IMR-90 (cell line): Measurements from ENCODE around the gene MARCHF2. TPM values are rescaled to one million over a fixed set of nuclear protein-coding genes. Genes with fewer than 3 reads are reported as not detected.

Source experiments
- ATAC-seq: fragments of 200-7000 bp; cut with Tn5 transposase; 2 replicates; pipeline ENCODE4 v1.9.1; 2020; ENCODE audit warnings: low read depth, mild to moderate bottlenecking, moderate library complexity
- BruUV-seq: library from RNA; stranded (reverse); fragments of 400-500 nt; replicated peaks from 2 replicates; lab custom pipeline; 2021; lab: Mats Ljungman, UMichigan
- CTCF ChIA-PET: fragments of 300-600 bp; formaldehyde crosslinking; extraction: SDS; loops from one replicate; lab custom pipeline; 2021; ENCODE audit warnings: antibody characterized with exemption; lab: Yijun Ruan, JAX
- POLR2A ChIA-PET: fragments of 300-600 bp; sonication (Branson Sonifier 250); formaldehyde crosslinking; loops from one replicate; lab custom pipeline; 2022; ENCODE audit warnings: antibody characterized with exemption; ENCODE audit not compliant: unreplicated experiment; lab: Charles Lee
- DNase-seq: peaks from one replicate; pipeline ENCODE4 v3.0.0; 2013
- H2AFZ ChIP-seq: replicated peaks from 2 replicates; pipeline ENCODE3; 2013; ENCODE audit warnings: low read length, mild to moderate bottlenecking; ENCODE audit not compliant: poor library complexity
- H2AK5ac ChIP-seq: 2 replicates; pipeline ENCODE4 v1.6.1; 2013; ENCODE audit warnings: low read depth, low read length, inconsistent platforms
- H2AK9ac ChIP-seq: replicated peaks from 2 replicates; pipeline ENCODE3; 2013; ENCODE audit warnings: mild to moderate bottlenecking, low read depth, low read length, moderate library complexity; ENCODE audit not compliant: poor library complexity
- H2BK120ac ChIP-seq: 2 replicates; pipeline ENCODE4 v1.6.1; 2013; ENCODE audit warnings: low read depth, low read length, inconsistent platforms
- H2BK15ac ChIP-seq: 3 replicates; pipeline ENCODE4 v1.6.1; 2013; ENCODE audit warnings: low read depth, low read length, inconsistent platforms
- H2BK20ac ChIP-seq: 2 replicates; pipeline ENCODE4 v1.6.1; 2013; ENCODE audit warnings: low read depth, mild to moderate bottlenecking, inconsistent platforms, low read length, moderate library complexity
- H2BK5ac ChIP-seq: 2 replicates; pipeline ENCODE4 v1.6.1; 2013; ENCODE audit warnings: mild to moderate bottlenecking, low read depth, low read length, inconsistent platforms; ENCODE audit not compliant: poor library complexity, severe bottlenecking
- H3K14ac ChIP-seq: replicated peaks from 2 replicates; pipeline ENCODE4 v1.6.1; 2013; ENCODE audit warnings: low read depth, low read length, inconsistent platforms
- H3K18ac ChIP-seq: 2 replicates; pipeline ENCODE4 v1.6.1; 2013; ENCODE audit warnings: low read depth, low read length, control low read depth
- H3K23ac ChIP-seq: 2 replicates; pipeline ENCODE4 v1.6.1; 2013; ENCODE audit warnings: low read depth, low read length, inconsistent platforms
- H3K27ac ChIP-seq: 2 replicates; pipeline ENCODE4 v1.5.1; 2013; ENCODE audit warnings: mild to moderate bottlenecking, control low read depth, low read length; ENCODE audit not compliant: insufficient read depth
- H3K27me3 ChIP-seq: 2 replicates; pipeline ENCODE4 v1.6.1; 2013; ENCODE audit warnings: low read length; ENCODE audit not compliant: control insufficient read depth, insufficient read depth
- H3K36me3 ChIP-seq: 2 replicates; pipeline ENCODE4 v1.6.1; 2013; ENCODE audit warnings: low read length, mixed read lengths; ENCODE audit not compliant: control insufficient read depth, insufficient read depth
- H3K4ac ChIP-seq: 2 replicates; pipeline ENCODE4 v1.6.1; 2013; ENCODE audit warnings: low read depth, low read length, inconsistent platforms
- H3K4me1 ChIP-seq: 2 replicates; pipeline ENCODE4 v1.6.1; 2013; ENCODE audit warnings: low read length, mixed read lengths; ENCODE audit not compliant: control insufficient read depth, insufficient read depth
- H3K4me2 ChIP-seq: 2 replicates; pipeline ENCODE4 v1.6.1; 2013; ENCODE audit warnings: low read depth, mild to moderate bottlenecking, control low read depth, low read length, moderate library complexity
- H3K4me3 ChIP-seq: 2 replicates; pipeline ENCODE4 v1.5.1; 2013; ENCODE audit warnings: low read depth, mild to moderate bottlenecking, control low read depth, low read length, moderate library complexity; ENCODE audit not compliant: insufficient read depth
- H3K56ac ChIP-seq: 2 replicates; pipeline ENCODE4 v1.6.1; 2013; ENCODE audit warnings: low read length, inconsistent platforms; ENCODE audit not compliant: insufficient read depth; ENCODE audit errors: extremely low read depth
- H3K79me1 ChIP-seq, 2 experiments: 2 replicates each; pipeline ENCODE4 v1.6.1; 2013; ENCODE audit warnings: low read length in 2 of 2, inconsistent platforms in 1 of 2, low read depth in 1 of 2
- H3K9ac ChIP-seq: 2 replicates; pipeline ENCODE4 v1.6.1; 2013; ENCODE audit warnings: low read depth, low read length, control low read depth
- H3K9me1 ChIP-seq: 2 replicates; pipeline ENCODE4 v1.6.1; 2013; ENCODE audit warnings: low read length, inconsistent platforms; ENCODE audit not compliant: insufficient read depth
- H3K9me3 ChIP-seq: 2 replicates; pipeline ENCODE4 v1.6.1; 2013; ENCODE audit warnings: low read length; ENCODE audit not compliant: control insufficient read depth, insufficient read depth
- H4K20me1 ChIP-seq: 2 replicates; pipeline ENCODE4 v1.6.1; 2013; ENCODE audit warnings: low read length, inconsistent platforms; ENCODE audit not compliant: insufficient read depth
- H4K5ac ChIP-seq: 2 replicates; pipeline ENCODE4 v1.6.1; 2013; ENCODE audit warnings: mild to moderate bottlenecking, low read depth, low read length, control low read depth
- H4K8ac ChIP-seq, 2 experiments: 2 replicates each; pipeline ENCODE4 v1.6.1; 2013; ENCODE audit warnings: low read depth in 2 of 2, low read length in 2 of 2, control low read depth in 1 of 2, inconsistent platforms in 1 of 2
- H4K91ac ChIP-seq: 2 replicates; pipeline ENCODE4 v1.6.1; 2013; ENCODE audit warnings: low read depth, low read length, inconsistent platforms; ENCODE audit not compliant: insufficient read depth
- CEBPB ChIP-seq: IDR thresholded peaks from 2 replicates; pipeline ENCODE4 v1.6.1; 2012; ENCODE audit warnings: low read depth, low read length, improper control_type of control experiment
- CTCF ChIP-seq: conservative IDR thresholded peaks from 2 replicates; pipeline ENCODE4 v1.5.1; 2012; ENCODE audit warnings: mild to moderate bottlenecking, low read depth, low read length, improper control_type of control experiment
- FOS ChIP-seq: fragments of 150-350 bp; IDR thresholded peaks from 2 replicates; pipeline ENCODE4 v1.6.1; 2016; ENCODE audit warnings: low read depth, low read length
- SMC3 ChIP-seq: fragments of 150-350 bp; IDR thresholded peaks from 2 replicates; pipeline ENCODE4 v1.6.1; 2016; ENCODE audit warnings: low read depth, mild to moderate bottlenecking, antibody characterized with exemption, low read length, moderate library complexity
- WGBS, 2 experiments: methylation state at CpG; one replicate each; pipeline versions ENCODE4 v1.1.5 to v1.1.7; 2013; ENCODE audit warnings: missing lambda C conversion rate in 2 of 2; ENCODE audit not compliant: insufficient read length in 1 of 2; ENCODE audit errors: extremely low coverage in 2 of 2; 5-methylcytosine and 5-hydroxymethylcytosine counted together
- dilution Hi-C: fragments of 300-500 bp; cut with HindIII; formaldehyde crosslinking; loops from one replicate; pipeline ENCODE4 v1.14.3; 2018; ENCODE audit warnings: low sequenced_read_pairs; ENCODE audit not compliant: unreplicated experiment
- in situ Hi-C: fragments of 300-500 bp; cut with MboI; formaldehyde crosslinking; loops from 3 replicates; pipeline ENCODE4 v1.14.3; 2019; ENCODE audit warnings: low sequenced_read_pairs, inconsistent platforms, mixed read lengths
- intact Hi-C: fragments of 100-400 bp; cut with micrococcal nuclease; formaldehyde crosslinking; loops from 2 replicates; pipeline ENCODE4 v1.10.0; 2022
- polyA plus RNA-seq, 3 experiments: library from polyadenylated mRNA; depleted of rRNA; stranded (reverse); fragments of >200 nt; gene quantifications; 2 replicates each; pipeline ENCODE4 v1.2.3, GENCODE V29; 2012; ENCODE audit warnings: low replicate concordance in 1 of 3
- total RNA-seq: library from RNA; depleted of rRNA; stranded (reverse); fragments of >200 nt; gene quantifications from 2 replicates; pipeline ENCODE4 v1.2.3, GENCODE V29; 2012

The MARCHF2 gene
- total and polyA plus RNA-seq, 2 of the 4 experiments (the other 2 are of a cell fraction): 33.8 to 58.8 TPM

GRCh38 chr19:8466018-8466417, 52.9 kb downstream of the MARCHF2 start:
- BruUV-seq: no TSS peak
- H3K56ac ChIP-seq: peak overlapping the region; percentile 58; the same call in 1 of the 2 replicates
- H2AK5ac ChIP-seq: peak overlapping the region; percentile 2; the same call in 1 of the 2 replicates
- DNase-seq (peak; percentile 91), ATAC-seq (peak; percentile 82)
- H3K27me3 ChIP-seq: no peaks in the 10 kb centered on the region
- peak overlapping the region; percentile 98 for H2BK5ac ChIP-seq
- H3K18ac ChIP-seq: peak overlapping the region; percentile 53; the same call in 1 of the 2 replicates
- CTCF ChIA-PET: interaction anchor here (1.4 kb wide), 1 partner anchor 9 kb away, joined by 6 read pairs; no protein-coding TSS in a partner anchor
- H2BK20ac ChIP-seq: peak overlapping the region; percentile 86; the same call in 1 of the 2 replicates
- peak overlapping the region in 1 of 2 experiments; percentile 64; a peak in 2 of 4 replicates for H4K8ac ChIP-seq
- H3K9me3 ChIP-seq: no peaks in the 10 kb centered on the region
- H3K14ac ChIP-seq: peak overlapping the region; percentile 68; the same call in 1 of the 2 replicates
- intact Hi-C loops (no loop called here), dilution Hi-C loops (no loop called here), in situ Hi-C loops (no loop called here)
- peaks cover 91% of the 10 kb centered on the region for H4K20me1 ChIP-seq
- 0% methylated on average over 2 of the region's 4 CpGs; no CpG with 5 or more reads in 1 of the 2 experiments for whole genome bisulfite sequencing, 2 experiments
- peak overlapping the region; percentile 87 for H3K27ac ChIP-seq
- H3K79me1 ChIP-seq: peaks cover 50 to 89% of the 10 kb centered on the region in 2 experiments
- TF ChIP-seq CTCF: no peak
- TF ChIP-seq FOS: peak; percentile 69; the same call in 1 of the 2 replicates
- 0 out of 2 replicates have a peak, but pooled peaks have one; percentile 8 for TF ChIP-seq SMC3
- TF ChIP-seq CEBPB: peak; percentile 70
- POLR2A ChIA-PET: no interaction called here
- no peak overlapping the region for H2AK9ac ChIP-seq
- H4K91ac ChIP-seq: peak overlapping the region; percentile 46; the same call in 1 of the 2 replicates
- peak overlapping the region; percentile 69; the same call in 1 of the 2 replicates for H3K23ac ChIP-seq
- H3K4me1 ChIP-seq: peaks cover 26% of the 10 kb centered on the region
- H3K9ac ChIP-seq: no peak overlapping the region
- no peak overlapping the region for H3K4me3 ChIP-seq
- peaks cover 47% of the 10 kb centered on the region for H3K9me1 ChIP-seq
- peaks cover 56% of the 10 kb centered on the region for H3K36me3 ChIP-seq
- H2BK120ac ChIP-seq: peak overlapping the region; percentile 76
- no peak overlapping the region for H2BK15ac ChIP-seq
- H4K5ac ChIP-seq: peak overlapping the region; percentile 77; the same call in 1 of the 2 replicates
- no peak overlapping the region for H2AFZ ChIP-seq
- peak overlapping the region; percentile 71; the same call in 1 of the 2 replicates for H3K4ac ChIP-seq
- peak overlapping the region; percentile 67; the same call in 1 of the 2 replicates for H3K4me2 ChIP-seq
